NCI-H2227 (cell line): Measurements from ENCODE around the gene CYP27C1.

ENCODE experiments used
- DNase-seq: peaks from one replicate; lab custom pipeline; 2025; ENCODE audit not compliant: unreplicated experiment; lab: John Stamatoyannopoulos, UW

CYP27C1 gene

GRCh38 chr2:127154396-127154795 lies 65.7 kb downstream of the CYP27C1 start:
- DNase-seq = no peak

GRCh38 chr2:127153691-127154158 lies 66.4 kb downstream of the CYP27C1 start:
- no peak for DNase-seq

DNA sequence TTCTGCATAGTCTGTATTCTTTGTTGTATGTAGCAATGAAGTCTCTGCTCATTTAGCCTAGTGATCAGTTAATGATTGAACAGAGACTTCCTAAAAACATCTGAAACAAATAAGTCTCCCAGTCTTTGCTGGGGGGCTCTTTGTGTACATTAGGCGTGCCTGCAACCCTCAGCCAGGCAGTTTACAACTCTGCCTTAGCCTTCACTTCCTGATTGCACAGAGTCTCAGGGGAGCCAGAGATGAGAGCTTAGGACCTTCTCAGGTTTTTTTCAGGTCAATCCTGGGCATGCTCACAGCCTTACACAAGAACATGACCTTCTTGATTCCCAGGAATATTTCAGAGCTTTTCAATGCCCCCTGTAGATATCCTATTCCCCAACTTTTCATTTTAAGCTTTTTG lies 69.1 kb downstream of the CYP27C1 start:
- DNase-seq = no peak

DNA sequence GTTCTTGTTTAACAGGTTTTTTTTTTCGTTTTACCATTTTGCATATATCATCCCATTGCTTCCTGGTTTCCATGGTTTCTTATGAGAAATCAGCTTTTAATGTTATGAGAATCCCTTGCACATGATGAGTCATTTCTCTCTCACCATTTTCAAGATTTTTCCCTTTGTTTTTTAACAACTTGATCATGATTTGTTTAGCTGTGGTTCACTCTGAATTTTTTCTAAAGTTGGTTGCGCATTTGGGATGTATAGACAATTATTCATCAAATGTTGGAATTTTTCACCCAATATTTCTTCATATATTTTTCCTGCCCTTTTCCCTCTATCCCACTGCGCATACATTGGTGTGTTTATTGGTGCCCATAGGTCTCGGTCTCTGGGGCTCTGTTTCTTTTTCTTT lies 70.7 kb downstream of the CYP27C1 start:
- DNase-seq = no peak

DNA sequence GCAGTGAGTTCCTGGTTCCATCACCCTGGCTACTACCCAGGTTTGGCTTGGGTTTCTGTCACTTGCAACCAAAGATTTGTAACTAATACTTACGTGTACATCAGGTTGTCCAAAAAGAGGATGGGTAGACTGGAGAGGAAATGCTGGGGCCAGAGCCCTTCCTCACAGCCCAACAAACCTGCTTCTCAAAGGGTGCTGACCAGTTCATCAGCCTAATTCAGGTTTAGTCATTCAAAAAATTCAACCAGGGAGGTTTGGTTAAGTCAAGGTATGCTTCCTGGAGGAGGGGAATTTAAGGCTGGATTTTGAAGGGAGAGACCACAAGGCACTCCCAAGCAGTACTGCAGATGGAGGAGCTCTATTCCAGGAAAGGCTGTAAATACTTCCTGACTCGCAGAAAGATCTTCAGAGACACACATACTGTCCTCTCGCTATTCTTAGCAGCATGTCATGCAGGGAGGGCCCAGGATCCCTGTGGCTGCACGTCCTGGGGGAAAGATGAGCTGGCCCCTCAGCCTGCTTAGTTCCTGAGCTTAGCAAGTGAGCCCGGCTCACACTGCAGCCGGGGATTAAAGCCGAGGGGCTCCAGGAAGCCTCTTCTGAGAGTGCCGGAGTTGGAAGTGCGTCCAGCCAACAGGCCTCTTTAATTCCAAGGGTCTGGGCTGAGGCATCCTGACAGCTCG lies 73.1 kb downstream of the CYP27C1 start:
- DNase-seq = no peak

DNA sequence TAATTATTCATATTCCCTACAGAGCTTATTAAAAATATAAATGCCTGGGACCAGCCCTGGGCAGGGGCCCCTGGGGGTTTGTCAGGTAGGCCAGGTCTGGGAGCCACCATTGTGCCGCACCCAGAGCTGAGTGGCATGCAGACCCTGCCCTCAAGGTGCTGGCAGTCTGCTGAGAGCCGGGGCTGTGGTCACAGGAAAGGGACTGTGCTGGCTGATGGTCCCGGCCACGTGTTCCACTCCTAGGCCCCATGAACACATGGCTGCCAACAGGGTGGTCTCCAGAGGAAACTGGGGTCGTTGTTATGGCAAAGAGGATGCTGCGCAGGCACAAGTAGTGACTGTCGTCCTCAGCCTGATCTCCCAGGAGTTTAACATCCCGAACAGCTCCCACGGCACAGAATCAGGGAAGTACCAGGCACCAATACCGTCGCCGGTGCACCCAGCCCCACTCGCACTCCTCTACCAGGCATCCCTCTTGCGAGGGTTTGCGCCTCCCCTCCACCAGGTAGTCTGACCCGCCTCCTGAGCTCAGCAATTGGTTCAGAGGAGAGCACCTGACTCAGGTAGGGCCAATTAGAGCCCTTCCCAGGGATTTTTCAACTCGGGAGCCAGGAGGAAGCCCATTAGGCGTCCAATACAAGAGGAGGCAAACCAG lies 73.9 kb downstream of the CYP27C1 start:
- DNase-seq = no peak

- no peak for DNase-seq
These were observed 74.7 kb downstream of the CYP27C1 start for GRCh38 chr2:127145280-127145895.

DNA sequence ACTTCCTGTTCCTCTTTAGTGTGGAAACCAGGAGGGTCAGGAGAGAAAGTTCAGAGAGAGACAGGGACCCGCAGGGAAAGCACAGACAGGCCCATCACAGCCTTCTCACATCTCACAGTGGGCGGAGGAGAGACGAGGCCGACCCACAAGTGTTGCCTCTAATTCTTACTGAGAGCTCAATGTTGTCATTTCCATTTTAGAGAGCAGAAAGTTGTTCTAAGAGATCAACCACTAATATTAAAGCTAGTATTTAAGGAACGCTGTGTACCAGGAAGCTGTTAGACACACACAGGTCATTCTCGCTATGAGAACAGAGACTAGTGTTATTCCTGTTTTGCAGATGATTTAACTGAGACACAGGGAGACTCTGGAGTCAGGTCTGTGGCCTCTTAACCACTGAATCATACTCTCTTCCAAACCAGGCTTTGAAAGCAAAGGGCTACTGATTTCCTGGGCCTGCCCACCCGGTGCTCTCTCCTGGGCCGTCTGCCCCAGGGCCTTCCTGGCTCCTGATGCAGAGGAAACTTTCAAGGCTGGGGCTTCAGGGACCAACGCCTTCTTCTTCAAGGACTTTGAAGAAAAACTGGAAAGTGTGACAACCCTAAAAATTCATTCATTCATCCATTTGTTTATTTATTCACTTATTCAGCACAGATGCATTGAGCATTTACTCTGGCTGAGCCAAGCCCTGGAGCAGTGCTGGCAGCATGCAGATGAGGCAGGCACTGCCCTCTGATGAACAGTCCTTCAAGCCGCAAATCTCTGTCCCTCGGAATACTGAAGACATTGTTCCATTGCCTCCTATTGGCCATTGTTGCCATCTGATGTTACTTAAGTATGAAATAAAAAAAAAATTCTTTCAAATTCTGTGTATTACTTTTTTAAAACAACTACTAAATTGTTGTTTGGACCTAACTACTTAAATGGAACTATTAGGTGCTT lies 76.0 kb downstream of the CYP27C1 start:
- DNase-seq = no peak

- DNase-seq = no peak
These were observed 77.2 kb downstream of the CYP27C1 start for GRCh38 chr2:127142663-127143630.

DNA sequence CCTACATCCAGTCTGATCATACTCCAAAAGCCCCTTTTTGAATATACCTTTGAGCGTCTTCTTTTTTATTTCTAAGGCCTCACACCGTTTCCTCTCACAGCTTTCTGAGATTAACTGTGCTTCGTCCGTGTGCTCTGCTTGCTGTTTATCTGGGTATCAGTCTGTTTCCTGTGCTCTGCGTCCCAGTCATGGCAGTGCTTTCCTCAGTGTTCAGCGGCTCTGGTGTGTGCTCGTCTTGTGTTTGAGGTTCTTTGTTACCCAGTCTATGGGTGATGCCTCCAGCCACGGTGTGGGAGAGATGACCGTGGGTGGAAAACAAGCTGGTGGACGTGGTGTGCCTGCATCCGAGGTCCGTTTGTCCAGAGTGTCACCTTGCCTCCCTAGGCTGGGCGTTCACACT lies 79.6 kb downstream of the CYP27C1 start:
- no peak for DNase-seq

DNA sequence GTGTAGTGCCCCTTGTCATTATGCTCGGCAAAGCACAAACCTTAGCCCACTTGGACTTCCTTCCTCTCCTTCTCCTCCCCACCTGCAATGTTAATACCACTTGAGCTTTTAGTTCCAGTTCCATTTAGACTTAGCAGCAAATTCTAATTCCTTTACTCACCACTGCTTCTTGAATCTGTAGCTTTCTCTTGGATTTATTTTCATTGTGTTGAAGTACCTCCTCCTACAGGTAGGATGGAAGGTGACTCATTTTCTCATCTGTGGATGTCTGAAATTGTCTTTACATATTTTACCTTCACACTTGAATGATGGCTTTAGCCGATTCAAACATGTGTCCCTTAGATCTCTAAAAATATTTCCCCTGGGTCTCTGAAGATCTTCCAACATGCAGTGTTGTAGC lies 80.3 kb downstream of the CYP27C1 start:
- DNase-seq = no peak

GRCh38 chr2:127138281-127138680 lies 81.8 kb downstream of the CYP27C1 start:
- no peak for DNase-seq

DNA sequence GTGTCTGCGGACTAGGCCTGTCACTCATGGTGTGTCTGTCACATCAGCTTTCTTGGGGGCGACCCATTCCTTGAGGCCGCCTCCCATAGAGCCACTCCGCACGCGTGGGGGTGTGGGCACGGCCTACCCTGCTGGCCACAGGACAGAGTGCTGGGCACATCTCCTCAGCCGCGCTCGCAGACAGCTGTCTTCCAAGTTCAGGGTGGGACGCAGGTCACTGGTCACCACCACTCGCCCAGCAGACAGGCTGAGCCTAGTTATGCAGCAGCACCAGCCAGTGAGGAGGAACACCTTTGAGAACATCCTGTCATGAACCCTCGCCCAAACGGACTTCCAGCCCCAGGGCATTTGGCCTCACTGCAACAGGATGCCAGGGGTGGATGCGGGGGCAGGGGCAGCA lies 82.4 kb downstream of the CYP27C1 start:
- no peak for DNase-seq

DNA sequence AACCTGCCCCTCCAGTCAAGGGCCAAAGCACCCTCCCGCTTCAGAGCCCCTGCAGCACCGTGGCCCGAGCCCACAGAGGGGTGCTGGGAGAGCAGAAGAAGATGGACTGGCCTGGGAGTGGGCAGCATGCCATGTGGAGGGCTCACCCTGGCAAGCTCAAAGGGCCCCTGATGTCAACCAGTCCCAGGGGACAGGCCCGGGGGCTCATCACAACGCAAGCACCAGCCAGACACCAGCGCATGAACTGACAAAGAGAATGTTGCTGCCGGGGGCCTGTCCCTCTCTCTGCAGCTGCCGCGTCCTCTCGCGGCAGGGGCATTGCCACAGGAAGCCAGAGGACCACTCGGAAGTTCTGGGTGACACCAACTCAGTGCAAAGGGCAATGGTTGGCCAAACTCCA lies 82.9 kb downstream of the CYP27C1 start:
- no peak for DNase-seq

DNA sequence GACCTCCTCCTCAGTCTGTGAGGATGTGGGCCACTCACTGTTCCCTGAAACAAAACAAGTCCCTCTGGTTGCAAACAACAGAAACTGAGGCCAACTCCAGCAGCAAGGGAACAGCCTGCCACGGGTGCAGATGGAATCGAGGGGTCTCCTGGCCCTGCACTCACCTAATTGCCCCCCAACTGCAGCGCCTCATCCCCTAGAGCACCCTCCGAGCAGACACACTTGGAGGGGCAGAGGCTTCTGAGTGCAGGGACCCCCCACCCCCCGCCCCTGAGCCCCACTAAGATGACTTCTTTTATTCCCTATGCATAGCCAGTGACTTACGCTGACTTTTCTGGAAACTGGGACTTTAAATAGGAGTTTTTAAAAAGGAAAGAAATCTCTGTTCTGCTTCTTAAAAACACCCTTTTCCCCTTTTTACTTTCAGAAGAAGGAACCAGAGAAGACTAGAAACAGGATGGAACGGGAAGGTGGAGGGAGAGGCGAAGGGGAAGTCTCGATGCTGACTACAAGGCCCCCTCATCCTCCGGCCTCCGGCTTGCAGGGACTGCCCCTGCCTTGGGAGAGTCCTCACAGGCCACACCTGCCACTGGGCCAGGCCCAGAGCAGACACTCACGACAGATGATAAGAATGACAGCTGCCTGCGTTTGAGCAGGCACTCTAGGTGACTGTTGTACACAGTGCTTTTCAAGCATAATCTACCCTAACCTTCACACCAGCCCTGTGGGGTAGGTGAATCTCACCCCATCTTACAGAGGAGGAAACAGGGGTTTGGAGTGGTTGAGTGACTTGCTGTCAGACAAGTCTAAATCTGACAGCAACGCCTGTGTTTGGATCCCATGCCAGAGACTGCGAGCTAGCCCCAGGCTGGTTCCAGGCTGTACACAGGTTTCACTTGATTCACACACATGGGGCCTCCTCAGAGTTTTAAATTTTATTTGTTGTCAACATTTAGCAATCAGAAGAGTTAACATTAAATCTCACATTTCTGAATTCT lies 85.0 kb downstream of the CYP27C1 start:
- DNase-seq = no peak

DNA sequence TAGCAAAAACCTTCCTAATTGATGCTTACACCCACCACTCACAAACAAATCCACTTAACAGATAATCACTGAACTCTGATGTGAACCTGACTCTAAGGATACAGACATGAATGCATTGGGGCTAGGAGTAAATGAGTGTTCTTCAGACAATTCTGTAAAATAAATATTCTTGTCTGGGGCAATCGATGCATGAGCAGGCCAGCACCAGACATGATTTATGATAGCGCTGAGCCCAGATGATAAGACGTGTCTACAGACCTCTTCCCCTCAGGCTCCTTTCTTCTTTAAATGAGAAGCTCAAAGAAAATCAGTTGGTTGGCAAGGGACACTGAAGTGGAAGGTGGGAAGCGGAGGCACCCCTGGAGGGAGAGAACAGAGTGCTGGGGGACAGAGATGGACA lies 85.9 kb downstream of the CYP27C1 start:
- no peak for DNase-seq
